Measurements from ENCODE around the gene COL4A6.

DNA sequence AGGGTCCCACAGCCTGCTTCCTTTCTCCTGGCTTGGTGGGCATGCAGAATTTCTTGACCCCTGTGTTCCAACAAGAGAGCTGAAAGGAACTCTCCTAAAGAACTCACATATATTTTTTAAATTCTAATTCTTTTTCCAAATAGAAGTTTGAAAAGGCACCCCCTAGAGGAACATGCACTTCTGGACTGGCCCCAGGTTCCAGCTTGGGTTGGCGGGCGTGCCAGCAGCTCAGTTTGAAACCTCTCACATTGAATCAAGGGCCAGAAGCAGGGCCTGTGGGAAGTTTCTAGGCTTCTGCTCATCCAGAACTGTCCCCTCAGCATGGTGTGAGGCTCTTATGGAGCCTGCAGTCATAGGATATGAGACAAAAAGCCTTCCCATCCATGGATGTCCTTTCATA lies 214.0 kb downstream of the COL4A6 start:
- TF ChIP-seq, protein P1, sequence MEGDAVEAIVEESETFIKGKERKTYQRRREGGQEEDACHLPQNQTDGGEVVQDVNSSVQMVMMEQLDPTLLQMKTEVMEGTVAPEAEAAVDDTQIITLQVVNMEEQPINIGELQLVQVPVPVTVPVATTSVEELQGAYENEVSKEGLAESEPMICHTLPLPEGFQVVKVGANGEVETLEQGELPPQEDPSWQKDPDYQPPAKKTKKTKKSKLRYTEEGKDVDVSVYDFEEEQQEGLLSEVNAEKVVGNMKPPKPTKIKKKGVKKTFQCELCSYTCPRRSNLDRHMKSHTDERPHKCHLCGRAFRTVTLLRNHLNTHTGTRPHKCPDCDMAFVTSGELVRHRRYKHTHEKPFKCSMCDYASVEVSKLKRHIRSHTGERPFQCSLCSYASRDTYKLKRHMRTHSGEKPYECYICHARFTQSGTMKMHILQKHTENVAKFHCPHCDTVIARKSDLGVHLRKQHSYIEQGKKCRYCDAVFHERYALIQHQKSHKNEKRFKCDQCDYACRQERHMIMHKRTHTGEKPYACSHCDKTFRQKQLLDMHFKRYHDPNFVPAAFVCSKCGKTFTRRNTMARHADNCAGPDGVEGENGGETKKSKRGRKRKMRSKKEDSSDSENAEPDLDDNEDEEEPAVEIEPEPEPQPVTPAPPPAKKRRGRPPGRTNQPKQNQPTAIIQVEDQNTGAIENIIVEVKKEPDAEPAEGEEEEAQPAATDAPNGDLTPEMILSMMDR (IDR thresholded peaks at IDR 0.05 in 2 of 3, conservative IDR thresholded peaks at IDR 0.05 in 1 of 3; ENCODE audit: borderline replicate concordance in 1 of 3, insufficient read depth in 1 of 3, low read depth in 2 of 3, low read length in 2 of 3): no peak
- TF ChIP-seq SP1 (IDR thresholded peaks at IDR 0.05; ENCODE audit: low read depth): no peak
- TF ChIP-seq, protein P2, sequence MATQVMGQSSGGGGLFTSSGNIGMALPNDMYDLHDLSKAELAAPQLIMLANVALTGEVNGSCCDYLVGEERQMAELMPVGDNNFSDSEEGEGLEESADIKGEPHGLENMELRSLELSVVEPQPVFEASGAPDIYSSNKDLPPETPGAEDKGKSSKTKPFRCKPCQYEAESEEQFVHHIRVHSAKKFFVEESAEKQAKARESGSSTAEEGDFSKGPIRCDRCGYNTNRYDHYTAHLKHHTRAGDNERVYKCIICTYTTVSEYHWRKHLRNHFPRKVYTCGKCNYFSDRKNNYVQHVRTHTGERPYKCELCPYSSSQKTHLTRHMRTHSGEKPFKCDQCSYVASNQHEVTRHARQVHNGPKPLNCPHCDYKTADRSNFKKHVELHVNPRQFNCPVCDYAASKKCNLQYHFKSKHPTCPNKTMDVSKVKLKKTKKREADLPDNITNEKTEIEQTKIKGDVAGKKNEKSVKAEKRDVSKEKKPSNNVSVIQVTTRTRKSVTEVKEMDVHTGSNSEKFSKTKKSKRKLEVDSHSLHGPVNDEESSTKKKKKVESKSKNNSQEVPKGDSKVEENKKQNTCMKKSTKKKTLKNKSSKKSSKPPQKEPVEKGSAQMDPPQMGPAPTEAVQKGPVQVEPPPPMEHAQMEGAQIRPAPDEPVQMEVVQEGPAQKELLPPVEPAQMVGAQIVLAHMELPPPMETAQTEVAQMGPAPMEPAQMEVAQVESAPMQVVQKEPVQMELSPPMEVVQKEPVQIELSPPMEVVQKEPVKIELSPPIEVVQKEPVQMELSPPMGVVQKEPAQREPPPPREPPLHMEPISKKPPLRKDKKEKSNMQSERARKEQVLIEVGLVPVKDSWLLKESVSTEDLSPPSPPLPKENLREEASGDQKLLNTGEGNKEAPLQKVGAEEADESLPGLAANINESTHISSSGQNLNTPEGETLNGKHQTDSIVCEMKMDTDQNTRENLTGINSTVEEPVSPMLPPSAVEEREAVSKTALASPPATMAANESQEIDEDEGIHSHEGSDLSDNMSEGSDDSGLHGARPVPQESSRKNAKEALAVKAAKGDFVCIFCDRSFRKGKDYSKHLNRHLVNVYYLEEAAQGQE (IDR thresholded peaks at IDR 0.05; ENCODE audit: low read depth): no peak
